DLD1 (cell line): ENCODE data around the gene SLC12A3.
"Not testable (repeated sequence)": the region's sequence is repeated elsewhere in the genome, so short reads cannot be mapped to it uniquely, and the experiment has no call there.

Source experiments
- in situ Hi-C: cut with HindIII; loops from 2 replicates; pipeline ENCODE4 v1.10.0; 2017; ENCODE audit warnings: low sequenced_read_pairs

The SLC12A3 gene

DNA sequence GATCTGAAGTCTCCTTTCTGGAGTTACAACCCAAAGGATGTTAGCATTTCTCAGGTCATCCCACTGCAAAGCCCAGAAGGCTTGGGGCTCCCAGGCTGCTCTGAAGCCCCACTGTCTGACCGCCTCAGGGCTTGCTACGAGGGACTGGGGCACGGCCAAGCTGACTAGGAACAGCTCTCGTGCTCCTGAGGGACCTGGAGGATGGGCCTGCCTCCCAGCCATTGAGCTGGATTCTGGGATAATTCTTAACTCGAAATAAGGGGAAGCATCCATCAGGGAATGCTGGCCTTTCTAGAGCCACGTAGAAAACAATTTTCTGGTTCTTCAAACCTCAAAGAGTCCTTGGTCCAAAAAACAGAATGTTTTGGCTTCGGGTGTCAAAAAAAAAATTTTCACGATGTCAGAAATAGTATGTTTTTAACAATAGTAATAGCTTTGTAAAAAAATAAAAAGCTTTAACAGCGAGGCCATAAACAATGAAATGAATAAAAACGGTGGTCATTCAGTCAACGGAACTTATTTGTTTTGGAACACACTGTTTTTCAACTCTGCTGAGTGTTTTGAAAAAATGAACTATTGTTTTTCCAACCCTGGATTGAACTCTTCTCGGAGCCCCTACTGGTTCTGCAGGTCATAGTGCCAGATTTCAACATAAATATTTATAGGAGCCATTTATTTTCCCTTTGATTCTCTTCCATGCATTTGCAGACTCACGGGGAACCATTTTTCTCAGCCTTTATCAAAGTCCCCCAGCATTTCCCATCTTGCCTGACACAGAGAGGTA, 50.5 kb downstream of the SLC12A3 start:
- in situ Hi-C loops, result no loop called here

DNA sequence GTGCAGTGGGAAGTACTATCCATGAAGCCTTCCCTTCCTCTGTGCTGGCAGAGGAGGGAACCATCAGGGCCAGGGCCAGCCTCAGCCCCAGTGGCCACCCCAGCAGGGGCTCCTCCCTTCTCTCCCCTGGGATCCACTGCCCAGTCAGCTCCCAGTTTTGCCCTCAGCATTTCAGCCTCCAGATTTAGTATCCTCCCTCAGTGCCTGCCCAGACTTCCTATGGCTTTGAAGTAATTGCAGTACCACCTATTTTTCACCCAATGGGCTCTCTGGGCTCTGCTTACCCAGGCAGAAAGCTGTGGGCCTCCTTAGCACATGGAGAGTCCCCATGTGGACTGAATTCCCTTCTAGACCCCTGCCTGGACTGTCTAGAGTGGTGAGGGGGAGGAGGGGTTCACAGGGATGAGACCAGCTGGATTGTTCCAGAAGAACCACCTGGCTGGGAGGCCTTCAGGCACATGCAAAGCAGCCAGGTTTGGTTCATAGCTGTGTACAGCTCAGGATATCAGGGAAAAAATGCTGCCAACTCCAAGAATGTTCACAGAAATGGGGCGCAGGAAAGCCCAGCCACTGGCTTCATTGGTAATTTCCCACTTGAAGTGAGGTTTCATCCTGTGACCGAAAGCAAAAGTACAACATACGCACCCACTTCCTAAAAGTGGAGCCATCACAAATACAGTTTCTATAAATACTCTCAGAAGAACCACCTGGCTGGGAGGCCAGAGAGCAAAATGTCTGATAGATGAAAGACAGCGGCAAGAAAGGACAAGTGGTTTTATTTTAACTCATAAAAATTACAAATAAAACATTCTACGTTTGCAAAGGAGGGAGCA, 51.8 kb downstream of the SLC12A3 start:
- in situ Hi-C loops, result no loop called here

DNA sequence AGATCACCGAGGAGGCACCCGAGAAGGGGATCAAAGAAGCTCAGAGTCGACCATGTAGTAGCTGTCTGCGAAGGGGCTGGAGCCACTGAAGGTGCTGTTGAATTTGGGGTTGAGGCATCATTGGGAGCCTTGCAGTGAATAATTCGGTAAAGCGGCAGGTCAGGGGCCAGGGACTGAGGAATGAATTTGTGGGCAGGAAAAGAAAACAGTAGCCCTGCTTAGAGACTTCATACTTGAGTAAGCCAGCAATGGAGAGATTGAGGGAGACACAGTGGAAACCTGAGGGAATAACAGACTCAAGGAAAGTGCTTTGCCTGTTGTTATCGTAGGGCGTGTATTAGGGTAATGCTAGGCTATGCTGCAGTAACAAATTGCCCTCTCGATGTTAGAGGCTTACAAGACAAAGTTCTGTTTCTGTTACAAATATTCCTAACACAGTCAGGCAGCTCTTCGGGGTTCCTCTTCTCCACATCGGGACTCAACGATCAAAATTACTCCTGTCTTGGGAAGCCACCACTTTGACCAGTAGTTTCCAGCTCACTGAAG, 53.5 kb downstream of the SLC12A3 start:
- in situ Hi-C loops, result no loop called here

DNA sequence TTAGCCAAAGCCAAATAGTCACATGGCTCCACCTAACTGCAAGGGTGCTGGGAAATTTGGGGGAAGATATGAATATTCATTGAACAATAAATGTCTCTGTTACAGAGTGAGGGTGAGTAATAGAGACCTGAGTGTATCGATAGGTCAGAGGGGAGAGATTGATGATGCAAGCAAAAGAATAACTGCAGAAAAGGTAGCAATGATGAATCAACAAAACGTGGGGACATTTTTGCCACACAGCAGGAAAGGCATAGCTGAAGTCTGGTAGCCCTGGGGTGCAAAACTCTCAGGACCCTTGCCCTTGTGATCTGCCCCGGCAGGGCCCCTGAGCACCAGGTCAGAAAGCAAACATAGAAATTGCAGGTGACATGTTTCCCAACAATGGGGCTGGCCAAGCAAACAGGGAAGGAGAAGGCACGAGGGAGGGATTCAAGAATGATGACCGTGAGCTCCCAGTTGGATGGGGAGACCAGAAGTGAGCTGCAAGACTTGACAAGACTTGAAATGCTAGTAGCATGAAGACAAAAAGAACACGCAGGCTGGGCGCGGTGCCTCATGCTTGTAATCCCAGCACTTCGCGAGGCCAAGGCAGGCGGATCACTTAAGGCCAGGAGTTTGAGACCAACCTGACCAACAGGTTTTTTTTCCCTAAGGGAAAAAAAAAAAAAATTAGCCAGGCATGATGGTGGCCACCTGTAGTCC, 54.2 kb downstream of the SLC12A3 start:
- in situ Hi-C loops, result no loop called here

DNA sequence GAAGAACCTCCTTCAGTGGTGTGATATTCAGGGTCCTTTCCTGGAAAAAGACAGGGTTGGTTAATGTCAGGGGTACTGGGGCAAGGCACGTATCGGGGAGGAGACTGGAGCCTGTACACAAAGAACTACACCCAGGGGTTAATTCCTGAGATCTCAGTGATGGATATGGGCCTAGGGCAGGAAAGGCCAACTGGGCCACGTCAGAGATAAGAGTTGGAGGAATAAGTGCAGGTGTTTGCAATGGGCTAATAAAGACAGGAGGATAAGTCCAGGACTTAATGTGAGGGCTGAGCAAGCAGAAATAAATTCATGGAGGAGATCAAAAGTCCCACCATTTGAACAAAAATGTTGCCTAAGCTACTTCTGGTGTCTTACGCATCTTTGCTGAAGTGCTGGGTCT, 56.6 kb downstream of the SLC12A3 start:
- in situ Hi-C loops, result no loop called here

DNA sequence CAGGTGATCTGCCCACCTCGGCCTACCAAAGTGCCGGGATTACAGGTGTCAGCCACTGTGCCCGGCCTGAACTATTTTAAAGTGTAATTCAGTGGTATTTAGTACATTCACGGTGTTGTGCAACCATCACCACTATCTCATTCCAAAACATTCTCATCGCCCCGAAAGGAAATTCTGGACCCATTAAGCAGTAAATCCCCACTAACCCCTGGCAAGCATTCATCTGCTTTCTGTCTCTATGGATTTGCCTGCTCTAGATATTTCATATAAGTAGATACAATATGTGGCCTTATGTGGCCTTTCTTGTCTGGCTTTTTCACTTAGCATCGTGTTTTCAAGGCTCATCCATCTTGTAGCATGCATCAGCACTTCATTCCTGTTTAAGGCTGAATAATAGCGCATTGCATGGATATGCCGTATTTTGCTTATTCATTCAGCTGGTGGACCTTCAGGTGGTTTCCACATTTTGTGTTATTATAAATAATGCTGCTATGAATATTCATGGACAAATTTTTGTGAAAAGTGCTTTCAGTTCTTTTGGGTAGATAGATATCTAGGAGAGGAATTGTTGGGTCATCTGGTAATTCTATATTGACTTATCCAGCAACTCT, 58.6 kb downstream of the SLC12A3 start:
- in situ Hi-C loops, result no loop called here

DNA sequence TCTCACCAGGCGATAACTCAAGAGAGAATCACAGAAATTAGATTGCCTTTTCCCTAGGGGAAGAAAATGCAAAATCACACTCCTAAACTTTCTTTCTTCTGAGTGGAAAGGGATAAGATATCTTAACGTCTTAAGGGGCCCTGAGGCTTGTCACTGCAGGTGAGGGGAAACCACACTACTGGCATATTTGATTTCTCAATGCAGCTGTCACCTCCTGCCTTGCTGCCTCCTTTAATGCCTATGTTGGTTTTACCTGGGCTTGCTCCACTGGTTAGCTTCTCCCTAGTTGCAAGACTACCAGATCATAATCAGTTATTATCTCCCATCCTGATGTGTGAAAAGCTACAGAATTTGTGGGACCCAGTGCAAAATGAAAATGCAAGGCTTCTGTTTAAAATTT, 62.5 kb downstream of the SLC12A3 start:
- in situ Hi-C loops, result no loop called here

DNA sequence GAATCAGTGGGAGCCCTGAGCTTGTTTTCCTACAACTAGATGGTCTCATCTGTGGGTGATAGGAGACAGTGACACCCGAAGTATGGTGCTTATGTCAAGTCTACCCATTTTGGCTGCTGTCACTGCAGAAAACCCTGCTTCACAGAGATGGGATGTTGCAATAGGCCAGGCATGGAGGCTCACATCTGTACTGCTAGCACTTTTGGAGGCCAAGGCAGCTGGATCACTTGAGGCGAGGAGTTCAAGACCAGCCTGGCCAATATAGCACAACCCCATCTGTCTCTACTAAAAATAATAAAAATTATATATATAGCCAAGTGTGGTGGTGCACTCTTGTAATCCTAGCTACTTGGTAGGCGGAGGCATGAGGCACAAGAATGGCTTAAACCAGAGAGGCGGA, 64.6 kb downstream of the SLC12A3 start:
- in situ Hi-C loops, result no loop called here

DNA sequence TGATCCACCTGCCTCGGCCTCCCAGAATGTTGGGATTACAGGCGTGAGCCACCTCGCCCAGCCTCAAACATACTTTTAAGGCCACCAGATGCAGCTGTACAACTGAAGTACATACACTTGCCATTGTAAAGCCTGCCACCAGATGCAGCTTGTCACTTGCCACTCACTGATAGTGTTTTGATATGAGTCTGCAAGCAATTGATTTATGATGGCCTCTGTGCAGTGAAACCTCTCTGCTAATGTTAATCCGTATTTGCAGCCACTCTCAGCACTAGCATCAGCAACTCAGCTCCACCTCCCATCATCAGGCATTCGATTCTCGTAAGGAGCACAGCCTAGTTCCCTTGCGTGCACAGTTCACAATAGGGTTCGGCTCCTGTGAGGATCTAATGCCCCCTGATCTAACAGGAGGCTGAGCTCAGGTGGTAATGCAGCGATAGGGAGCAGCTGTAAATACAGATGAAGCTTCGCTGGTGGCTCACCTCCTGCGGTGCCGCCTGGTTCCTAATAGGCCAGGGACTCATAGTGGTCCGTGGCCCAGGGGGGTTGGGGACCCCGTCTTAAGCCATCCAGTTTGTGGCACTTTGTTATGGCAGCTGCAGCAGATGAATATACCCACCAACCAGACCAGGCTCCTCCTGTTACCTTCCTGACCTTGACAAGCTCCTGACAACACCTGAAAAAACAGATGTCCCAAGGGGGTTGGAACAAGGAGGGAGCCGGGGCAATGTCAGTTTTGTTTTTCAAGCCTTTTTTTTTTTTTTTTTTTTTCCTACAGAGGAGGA, 65.7 kb downstream of the SLC12A3 start:
- in situ Hi-C loops, result no loop called here

DNA sequence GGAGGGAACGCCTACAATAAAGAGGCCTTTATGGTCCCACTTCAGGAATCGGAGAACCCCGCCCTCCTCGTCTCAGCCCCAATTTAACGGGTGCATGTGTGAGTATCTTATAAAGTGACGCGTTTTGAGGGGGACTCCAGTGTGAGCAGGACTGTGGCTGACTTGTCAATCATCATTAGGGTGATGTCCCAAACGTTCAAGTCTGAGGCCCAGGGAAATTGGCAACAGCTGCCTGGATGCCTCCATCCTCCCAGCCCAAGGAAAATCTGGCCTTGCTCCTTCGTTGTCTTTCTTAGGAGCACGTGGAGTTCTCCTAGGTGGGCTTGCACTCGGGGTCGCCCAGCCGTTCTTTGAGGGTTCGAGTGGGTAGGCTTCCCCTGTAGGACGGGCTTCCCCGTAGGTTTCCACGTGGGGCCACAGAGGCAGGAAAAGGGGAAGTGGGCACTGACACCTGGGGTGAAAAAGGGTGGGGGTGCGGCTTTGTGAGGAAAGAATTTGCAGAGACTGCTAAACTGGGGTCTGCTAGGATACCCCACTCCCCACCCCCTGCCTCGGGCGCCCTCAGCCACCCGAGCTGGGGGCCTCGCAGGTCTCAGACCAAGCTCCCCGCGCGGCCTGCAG, 66.4 kb downstream of the SLC12A3 start:
- in situ Hi-C loops, result no loop called here

DNA sequence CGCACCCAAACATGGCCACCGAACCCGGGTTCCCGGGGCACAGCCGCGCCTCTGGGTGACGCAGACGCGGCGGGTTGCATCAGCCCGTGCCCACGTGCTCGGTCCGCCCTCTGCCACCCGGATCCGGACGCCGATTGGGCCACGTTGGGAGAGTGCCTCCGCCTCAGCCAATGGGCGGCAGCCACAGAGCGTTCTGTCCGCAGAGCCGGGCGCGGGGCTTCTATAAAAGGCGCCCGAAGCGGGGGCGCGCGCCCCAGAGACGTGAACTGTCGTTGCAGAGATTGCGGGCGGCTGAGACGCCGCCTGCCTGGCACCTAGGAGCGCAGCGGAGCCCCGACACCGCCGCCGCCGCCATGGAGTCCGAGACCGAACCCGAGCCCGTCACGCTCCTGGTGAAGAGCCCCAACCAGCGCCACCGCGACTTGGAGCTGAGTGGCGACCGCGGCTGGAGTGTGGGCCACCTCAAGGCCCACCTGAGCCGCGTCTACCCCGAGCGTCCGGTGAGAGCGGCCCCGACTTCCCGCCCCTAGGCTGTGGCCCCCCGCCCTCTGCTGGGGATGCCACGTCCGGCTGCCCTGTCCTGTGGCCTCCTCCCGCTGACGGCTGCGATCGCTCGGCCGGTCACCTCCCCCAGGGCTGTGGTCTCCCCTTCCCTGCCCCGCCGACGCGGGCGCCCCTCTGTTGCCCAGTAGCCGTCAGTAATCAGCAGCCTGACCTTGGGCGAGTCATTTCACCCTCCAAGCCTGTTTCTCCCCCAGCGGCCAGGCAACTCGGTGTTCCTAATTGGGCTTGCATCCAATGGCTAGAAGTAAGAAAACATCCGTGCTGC, 67.1 kb downstream of the SLC12A3 start, which contains the start of gene HERPUD1:
HERPUD1 (plus strand) TSS at position 251 of the 829 bp plus-strand sequence; CDS start at position 354, 103 bp downstream.
- in situ Hi-C loops, result no loop called here

DNA sequence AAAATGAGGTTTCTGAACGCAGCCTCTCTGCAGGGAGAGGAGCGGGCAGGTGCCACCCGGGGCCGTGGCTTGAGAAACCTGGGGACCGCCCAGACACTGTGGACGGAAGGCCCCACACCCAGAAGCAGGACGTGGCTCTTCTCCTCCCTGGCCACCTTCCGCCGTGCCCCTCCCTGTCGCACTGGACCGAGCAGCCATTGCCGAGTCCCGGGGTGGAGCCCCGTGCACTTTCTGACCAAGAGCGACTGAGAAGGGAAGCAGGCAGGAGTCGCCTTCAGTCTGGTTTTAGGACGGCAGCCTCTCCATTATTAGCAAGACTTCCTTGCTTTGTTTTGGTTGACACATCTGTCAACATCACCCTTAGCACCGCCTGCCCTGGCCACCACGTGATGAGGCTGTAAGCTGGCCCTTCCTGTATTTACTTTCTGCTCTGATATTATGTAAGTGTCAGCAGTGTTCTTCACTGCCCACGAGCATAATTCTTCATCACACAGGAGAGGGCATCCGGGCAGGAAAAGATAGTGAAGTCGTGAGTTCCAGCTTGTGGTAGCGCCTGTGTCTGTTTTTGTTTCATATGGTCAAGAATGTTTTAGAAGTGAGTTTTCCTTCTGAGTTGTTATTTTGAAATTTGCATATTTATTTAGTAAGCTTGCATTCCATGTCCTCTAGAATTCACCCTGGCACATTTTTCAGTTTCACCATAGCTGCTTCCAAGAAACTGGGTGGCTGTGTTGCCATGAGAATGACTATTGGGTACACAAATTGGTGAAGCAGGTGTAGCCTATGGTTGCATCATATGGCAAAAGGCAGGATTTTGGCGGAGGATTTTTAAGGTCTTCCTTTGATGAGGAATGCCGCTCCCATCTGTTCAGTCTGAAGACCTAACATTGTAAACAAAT, 68.0 kb downstream of the SLC12A3 start:
- in situ Hi-C loops, result no loop called here

DNA sequence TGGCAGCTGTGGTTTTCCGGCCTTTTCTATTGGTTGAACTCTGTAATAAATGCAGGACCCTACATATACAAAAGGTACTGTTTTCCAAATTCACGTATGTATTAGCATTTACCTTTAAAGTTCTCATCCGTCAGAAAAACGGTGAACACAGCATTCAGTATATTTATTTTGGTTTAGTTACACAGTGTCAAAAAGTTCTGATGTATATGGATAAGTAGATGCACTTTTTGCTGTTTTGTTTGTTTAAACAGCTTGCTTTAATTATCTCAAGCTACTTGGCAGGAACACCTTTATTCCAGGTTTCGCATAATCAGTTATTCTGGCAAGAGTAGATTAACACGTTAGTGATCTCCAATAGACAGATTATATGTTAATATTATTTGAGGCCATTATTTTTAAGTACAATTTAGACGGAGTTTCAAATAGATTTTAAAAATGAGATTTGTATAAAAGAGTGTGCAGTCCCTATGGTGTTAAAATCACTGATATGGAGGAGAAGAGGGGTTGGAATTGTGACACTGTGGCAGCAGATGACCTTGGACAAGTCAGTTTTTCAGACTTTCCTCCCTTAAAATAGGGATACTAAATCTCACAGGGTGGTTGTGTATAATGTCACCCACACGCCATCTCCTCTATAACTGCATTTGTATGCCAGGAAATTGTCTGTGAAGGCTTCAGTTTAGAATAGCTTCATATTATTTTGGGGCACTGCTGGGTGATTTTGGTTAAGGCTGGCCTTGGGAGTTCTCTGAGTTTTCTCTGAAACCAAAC, 69.0 kb downstream of the SLC12A3 start:
- in situ Hi-C loops, result no loop called here

DNA sequence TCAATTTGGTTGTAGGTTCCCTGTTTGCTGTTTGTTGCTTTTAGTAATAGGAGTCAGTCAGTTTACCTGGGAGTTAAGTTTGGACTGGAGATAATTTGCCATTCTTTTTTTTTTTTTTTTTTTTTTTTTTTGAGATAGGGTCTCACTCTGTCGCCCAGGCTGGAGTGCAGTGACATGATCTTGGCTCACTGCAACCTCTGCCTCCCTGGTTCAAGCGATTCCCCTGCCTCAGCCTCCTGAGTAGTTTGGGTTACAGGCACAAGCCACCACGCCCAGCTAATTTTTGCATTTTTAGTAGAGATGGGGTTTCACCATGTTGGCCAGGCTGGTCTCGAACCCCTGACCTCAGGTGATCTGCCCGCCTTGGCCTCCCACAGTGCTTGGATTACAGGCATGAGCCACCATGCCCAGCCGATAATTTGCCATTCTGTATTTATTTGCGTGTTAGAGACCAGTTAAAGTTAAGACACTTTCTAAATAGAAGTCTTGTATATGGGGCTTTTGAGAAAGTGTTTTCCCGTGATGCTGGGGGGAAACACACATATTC, 69.7 kb downstream of the SLC12A3 start:
- in situ Hi-C loops, result not testable (repeated sequence)

DNA sequence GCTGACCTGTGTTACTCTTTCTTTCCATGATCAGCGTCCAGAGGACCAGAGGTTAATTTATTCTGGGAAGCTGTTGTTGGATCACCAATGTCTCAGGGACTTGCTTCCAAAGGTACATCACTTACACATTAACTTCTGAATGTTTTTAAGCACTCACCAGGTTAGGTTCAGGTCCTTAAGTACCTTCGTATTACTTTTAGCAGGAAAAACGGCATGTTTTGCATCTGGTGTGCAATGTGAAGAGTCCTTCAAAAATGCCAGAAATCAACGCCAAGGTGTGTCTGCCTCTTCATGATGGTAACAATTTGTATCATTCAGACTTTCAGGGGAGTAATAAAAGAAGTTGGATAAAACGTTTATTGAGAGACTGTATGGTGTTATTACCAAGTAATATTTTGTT, 70.2 kb downstream of the SLC12A3 start:
- in situ Hi-C loops, result no loop called here

DNA sequence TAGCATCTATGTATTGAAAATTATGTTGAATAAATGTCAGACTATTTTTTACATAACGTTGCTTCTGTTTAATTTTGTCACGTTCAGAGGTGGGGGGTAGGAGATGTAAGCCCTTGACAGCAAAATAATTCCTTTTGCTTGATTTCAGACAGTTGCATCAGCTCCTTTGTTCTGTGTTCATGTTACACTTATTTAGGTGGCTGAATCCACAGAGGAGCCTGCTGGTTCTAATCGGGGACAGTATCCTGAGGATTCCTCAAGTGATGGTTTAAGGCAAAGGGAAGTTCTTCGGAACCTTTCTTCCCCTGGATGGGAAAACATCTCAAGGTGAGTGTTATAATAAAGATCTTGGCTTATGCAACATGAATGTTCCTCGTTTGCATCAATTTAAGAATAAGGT, 71.5 kb downstream of the SLC12A3 start:
- in situ Hi-C loops, result no loop called here

DNA sequence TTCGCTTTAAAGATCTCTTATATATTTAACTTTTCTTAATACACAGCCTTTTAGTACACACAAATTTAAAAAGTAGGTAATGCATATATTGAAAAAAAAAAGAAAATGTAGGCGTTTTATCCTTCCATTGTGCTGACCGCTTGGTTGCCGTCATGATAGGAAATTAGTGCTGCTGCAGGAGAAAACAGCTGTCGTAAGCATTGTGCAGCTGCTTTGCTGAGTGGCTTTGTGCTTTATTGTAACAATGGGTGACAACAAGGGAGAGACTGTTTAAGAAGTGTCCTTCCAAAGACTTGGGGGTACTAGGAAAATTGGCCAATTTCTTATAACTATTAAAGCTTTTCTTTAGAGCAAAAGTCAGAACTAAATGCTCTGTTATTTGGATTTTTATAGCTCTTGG, 71.9 kb downstream of the SLC12A3 start:
- in situ Hi-C loops, result no loop called here
